NCI-H1694 treated with DMSO at 0.1 percent for 48 hours (cell line): ENCODE data around the gene MDM4.
"Not testable (repeated sequence)": the region's sequence is repeated elsewhere in the genome, so short reads cannot be mapped to it uniquely, and the experiment has no call there.

Experiments used
- DNase-seq: peaks from one replicate; lab custom pipeline; 2025; lab: John Stamatoyannopoulos, UW

The MDM4 gene

GRCh38 chr1:204516180-204516879, at the start of gene MDM4:
MDM4 (plus strand) TSS chr1:204516406; CDS start chr1:204525519, 9,113 bp downstream.
- peak; percentile 97 for DNase-seq

DNA sequence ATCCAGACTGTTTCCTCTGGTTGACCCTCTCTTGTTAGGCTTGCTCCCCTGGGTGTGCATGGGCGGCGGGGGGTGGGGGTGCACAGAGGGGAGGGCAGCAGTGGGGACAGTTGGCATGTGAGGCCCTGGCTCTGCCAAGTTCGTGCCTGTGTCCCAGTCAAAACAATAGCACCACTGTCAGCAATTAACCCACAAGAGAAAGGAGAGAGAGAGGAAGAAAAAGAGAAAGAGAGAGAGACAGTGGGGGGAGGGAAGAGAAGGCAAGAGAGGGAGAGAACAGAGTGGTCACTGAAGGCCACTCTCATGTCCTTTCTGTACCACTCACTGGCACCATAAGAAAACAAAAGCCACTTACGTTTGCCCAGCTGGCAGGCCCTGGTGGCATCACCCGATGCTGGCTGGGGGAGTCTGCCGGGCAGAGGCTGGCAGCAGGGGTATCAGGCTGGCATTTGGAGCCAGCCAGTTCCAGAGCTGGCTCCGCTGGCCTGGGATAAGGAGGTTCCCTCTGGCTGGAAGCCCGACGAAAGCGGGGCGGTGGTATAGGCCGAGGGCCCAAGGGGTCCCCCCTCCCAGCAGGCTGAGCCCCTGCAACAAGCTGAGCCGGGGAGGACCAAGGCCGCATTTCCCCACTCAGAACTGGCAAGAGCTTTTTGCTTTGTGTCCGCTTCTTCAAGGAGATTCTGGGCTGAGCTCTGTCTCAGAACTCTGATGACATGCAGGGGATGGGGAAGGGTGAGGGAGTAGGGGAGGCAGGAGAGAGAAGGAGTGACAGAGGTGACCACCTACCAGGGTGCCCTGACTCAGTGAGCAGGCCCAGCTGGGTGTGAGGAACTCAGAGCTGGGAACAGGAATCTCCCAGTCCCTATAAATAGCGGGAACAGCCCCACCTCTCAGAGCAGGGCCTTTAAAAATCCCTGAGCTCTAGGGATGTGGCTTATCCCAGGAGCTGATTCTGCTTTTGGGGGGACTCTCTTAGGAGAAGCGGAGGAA, 49.5 kb upstream of the MDM4 start:
- DNase-seq: no peak

GRCh38 chr1:204468206-204468605, 48.0 kb upstream of the MDM4 start:
- no peak for DNase-seq

DNA sequence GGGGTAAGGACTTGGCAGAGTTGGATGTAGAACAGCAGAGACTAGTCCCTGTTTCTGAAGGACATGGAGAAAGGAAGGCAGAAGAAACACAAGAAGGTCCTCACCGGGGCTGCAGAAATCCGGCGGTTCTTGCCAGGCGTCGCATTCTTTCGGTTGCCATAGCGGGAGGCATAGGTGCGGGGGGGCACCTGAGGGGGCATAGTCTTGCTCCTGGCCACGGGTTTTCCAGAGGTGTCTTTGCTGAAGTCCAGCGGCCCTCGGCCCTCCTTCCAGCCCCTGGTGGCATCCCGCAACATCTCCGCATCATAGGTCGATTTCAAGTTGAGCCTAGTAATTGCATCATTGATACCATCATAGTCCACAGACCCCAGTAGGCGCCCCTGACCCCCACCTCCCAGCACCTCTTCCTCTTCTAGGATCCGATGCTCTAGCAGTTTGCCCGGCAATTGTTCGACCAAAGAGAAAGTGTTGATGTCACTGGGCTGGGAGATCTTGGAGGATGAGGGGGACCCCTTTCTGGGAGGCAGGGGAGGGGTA, 47.4 kb upstream of the MDM4 start:
- DNase-seq: no peak

- no peak for DNase-seq
These were observed 46.9 kb upstream of the MDM4 start for GRCh38 chr1:204469304-204469703.

GRCh38 chr1:204471687-204472086, 44.5 kb upstream of the MDM4 start:
- DNase-seq: no peak

GRCh38 chr1:204472660-204473059, 43.5 kb upstream of the MDM4 start:
- no peak for DNase-seq

GRCh38 chr1:204473400-204473965, 42.7 kb upstream of the MDM4 start:
- no peak for DNase-seq

GRCh38 chr1:204475656-204476432, 40.4 kb upstream of the MDM4 start:
- no peak for DNase-seq

GRCh38 chr1:204476563-204476962, 39.6 kb upstream of the MDM4 start:
- no peak for DNase-seq

DNA sequence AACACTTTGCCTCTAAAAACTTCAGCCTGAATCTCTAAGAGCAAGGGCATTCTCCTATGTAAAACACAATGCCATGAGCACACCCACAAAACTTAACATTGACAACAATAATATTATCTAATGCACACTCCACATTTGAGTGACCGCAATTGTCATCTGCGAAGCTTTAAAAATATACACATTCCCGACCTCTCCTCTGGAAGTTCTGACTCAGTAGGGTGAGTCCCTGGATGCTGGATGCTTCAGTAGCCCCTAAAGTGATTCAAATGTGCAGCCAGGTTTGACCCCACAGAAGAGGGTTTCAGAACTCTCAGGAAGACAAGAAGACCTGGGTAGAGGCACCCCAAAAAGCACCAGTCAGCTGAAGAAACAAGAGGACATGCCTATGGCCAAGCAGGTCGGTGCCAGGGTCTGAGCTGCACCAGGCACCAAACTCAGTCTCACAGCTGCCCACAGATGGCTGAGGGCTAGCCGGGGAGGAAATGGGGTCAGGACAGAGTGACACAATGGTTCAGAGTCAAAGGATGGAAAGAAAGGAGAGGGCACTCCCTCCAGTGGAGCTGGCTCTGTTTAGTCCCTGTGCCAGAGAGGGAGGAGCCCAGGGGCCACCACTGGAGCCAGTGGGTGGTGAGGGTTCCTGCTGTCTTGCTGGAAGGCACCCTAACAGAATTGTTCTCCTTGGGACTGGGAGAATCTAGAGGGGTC, 39.0 kb upstream of the MDM4 start:
- DNase-seq: no peak

DNA sequence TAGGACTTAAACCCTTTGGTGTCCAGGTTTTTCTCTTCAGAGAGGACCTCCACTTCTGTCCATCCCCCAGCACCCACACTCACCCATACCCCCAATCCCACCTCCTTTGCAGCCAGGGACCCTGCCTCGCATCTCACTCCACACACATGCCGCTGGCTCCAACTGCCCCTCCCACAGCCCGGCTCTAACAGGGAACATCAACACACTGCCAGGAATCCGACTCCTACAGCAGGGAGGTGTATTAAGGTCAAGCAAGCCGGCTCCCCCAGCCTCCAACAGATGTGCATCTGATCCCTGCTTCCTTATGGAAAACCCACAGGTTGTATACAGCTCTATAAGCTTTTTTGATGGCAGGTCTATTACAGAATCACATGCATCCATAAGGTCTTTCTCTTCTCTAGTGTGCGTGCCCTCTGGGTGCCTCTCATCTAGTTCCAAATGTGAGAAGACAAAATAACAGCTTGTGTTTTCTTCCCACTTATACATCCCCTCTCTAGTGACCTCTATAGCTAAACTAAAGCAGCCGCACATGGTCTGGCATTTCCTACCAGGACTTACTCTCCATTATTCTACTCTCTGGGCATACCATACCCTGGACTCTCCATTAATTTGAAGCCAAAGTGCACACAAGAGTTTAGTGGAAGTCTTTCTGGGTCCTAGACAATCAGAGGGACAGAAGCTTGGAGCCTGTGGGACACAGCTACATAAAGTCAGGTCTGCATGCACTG, 37.9 kb upstream of the MDM4 start:
- peak; percentile 55 for DNase-seq

- DNase-seq: no peak
These were observed 37.3 kb upstream of the MDM4 start for GRCh38 chr1:204478921-204479320.

GRCh38 chr1:204479387-204480136, 36.6 kb upstream of the MDM4 start:
- DNase-seq: peak; percentile 18

- peak; percentile 21 for DNase-seq
These were observed 35.7 kb upstream of the MDM4 start for GRCh38 chr1:204480515-204480914.

DNA sequence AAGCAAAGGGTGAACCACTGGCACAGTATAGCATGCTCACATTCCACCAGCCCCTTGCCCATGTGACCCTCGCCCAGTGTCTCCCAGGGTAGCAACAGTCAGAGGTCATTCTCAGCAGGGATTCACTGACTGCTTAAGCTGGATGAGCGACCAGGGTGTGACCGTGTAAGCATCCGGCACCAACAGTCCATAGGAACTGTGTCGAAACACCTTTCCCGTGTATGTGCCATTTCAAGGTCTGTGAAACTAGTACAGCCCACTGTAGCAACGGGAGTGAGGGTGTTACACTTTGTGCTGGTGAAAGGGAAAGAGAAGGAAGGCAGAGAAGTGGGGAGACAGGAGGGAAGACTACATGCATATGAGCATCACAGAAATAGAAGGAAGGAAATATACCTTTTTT, 32.4 kb upstream of the MDM4 start:
- DNase-seq: no peak

DNA sequence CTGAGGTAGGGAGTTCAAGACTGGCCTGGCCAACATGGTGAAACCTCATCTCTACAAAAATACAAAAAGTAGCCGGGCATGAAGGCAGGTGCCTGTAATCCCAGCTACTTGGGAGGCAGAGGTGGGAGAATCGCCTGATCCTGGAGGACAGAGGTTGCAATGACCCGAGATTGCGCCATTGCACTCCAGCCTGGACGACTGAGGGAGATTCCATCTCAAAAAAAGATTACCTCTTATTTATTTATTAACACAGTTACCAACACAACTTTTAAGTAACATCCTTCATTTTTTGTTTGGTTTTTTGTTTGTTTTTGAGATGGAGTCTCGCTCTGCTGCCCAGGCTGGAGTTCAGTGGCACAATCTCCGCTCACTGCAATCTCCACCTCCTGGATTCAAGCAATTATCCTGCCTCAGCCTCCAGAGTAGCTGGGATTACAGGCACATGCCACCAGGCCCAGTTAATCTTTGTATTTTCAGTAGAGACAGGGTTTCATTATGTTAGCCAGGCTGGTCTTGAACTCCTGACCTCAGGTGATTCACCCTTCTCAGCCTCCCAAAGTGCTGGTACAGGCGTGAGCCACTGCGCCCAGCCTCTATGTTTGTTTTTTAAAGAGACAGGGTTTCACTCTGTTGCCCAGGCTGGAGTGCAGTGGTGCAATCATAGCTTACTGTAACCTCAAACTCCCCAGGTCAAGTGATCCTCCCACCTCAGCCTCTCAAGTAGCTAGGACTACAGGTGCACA, 29.5 kb upstream of the MDM4 start:
- DNase-seq: not testable (repeated sequence)

- DNase-seq: no peak
These were observed 29.0 kb upstream of the MDM4 start for GRCh38 chr1:204487256-204487615.

DNA sequence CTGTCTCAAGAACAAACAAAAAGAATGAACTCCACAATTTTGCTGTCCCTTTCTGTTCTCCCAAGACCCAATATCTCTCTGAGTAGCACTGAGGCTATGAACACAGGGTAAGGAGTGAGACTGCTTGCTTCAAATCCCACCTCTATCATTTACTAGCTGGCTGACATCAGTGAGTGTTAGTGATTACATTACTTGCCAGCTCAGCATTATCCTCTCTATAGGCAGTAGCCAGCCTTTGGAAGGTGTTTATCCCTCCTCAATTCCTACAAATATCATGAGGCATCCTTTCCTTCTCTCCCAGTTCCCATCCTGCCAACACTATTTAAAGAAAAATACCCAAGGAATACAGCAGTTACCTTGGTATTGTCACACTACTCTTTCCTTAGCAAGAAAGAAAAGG, 24.6 kb upstream of the MDM4 start:
- no peak for DNase-seq
